ENCODE data around the gene ARHGAP32.

ARHGAP32 gene

GRCh38 chr11:129192150-129192549 lies at the start of gene ARHGAP32:
ARHGAP32 (minus strand) TSS chr11:129192325; CDS start chr11:129192198, 127 bp downstream.
- H3K27ac ChIP-seq (ENCODE audit: low read depth, low read length): no peak within 1 kb of the TSS
- no peak within 1 kb of the TSS for H3K9ac ChIP-seq (ENCODE audit: low read length)
- H3K27me3 ChIP-seq (ENCODE audit: low read length): no peaks in the 10 kb centered on the region
- no peaks in the 10 kb centered on the region for H3K79me2 ChIP-seq (ENCODE audit: insufficient read depth, low read length)
- H3F3A ChIP-seq (ENCODE audit: insufficient read depth): no peaks in the 10 kb centered on the region
- no peaks in the 10 kb centered on the region for H3K9me2 ChIP-seq (replicated peaks; ENCODE audit: insufficient read depth, low read length)
- no peak within 1 kb of the TSS for H3K4me3 ChIP-seq (ENCODE audit: insufficient read depth, low read length, poor library complexity, severe bottlenecking)
- TF ChIP-seq, protein P1, sequence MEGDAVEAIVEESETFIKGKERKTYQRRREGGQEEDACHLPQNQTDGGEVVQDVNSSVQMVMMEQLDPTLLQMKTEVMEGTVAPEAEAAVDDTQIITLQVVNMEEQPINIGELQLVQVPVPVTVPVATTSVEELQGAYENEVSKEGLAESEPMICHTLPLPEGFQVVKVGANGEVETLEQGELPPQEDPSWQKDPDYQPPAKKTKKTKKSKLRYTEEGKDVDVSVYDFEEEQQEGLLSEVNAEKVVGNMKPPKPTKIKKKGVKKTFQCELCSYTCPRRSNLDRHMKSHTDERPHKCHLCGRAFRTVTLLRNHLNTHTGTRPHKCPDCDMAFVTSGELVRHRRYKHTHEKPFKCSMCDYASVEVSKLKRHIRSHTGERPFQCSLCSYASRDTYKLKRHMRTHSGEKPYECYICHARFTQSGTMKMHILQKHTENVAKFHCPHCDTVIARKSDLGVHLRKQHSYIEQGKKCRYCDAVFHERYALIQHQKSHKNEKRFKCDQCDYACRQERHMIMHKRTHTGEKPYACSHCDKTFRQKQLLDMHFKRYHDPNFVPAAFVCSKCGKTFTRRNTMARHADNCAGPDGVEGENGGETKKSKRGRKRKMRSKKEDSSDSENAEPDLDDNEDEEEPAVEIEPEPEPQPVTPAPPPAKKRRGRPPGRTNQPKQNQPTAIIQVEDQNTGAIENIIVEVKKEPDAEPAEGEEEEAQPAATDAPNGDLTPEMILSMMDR (IDR thresholded peaks at IDR 0.05; ENCODE audit: insufficient read depth, low read length, poor library complexity, severe bottlenecking): no peak
- no peak for TF ChIP-seq EZH2phosphoT487 (conservative IDR thresholded peaks at IDR 0.05; ENCODE audit: low read length)
- no peaks in the 10 kb centered on the region for H3K36me3 ChIP-seq (ENCODE audit: low read length)
- H3K4me2 ChIP-seq (ENCODE audit: low read depth, low read length, poor library complexity, severe bottlenecking): no peak within 1 kb of the TSS
- no peak within 1 kb of the TSS for H2AFZ ChIP-seq (ENCODE audit: low read depth, low read length, severe bottlenecking)
- no peaks in the 10 kb centered on the region for H4K20me1 ChIP-seq (ENCODE audit: low read depth, low read length)
- no peaks in the 10 kb centered on the region for H3K9me3 ChIP-seq (ENCODE audit: insufficient read depth, low read length)

- H3K9me3 ChIP-seq (ENCODE audit: insufficient read depth, low read length): no peaks in the 10 kb centered on the region
- TF ChIP-seq, protein P1 (IDR thresholded peaks at IDR 0.05; ENCODE audit: insufficient read depth, low read length, poor library complexity, severe bottlenecking): no peak
- no peak for TF ChIP-seq EZH2phosphoT487 (conservative IDR thresholded peaks at IDR 0.05; ENCODE audit: low read length)
- no peaks in the 10 kb centered on the region for H3F3A ChIP-seq (ENCODE audit: insufficient read depth)
- H3K27ac ChIP-seq (ENCODE audit: low read depth, low read length): no peak overlapping the region
- H3K9me2 ChIP-seq (replicated peaks; ENCODE audit: insufficient read depth, low read length): no peaks in the 10 kb centered on the region
- no peak overlapping the region for H3K9ac ChIP-seq (ENCODE audit: low read length)
- H3K4me2 ChIP-seq (ENCODE audit: low read depth, low read length, poor library complexity, severe bottlenecking): no peak overlapping the region
- no peaks in the 10 kb centered on the region for H3K27me3 ChIP-seq (ENCODE audit: low read length)
- H3K4me3 ChIP-seq (ENCODE audit: insufficient read depth, low read length, poor library complexity, severe bottlenecking): no peak overlapping the region
- H3K79me2 ChIP-seq (ENCODE audit: insufficient read depth, low read length): no peaks in the 10 kb centered on the region
- H2AFZ ChIP-seq (ENCODE audit: low read depth, low read length, severe bottlenecking): no peak overlapping the region
- no peaks in the 10 kb centered on the region for H4K20me1 ChIP-seq (ENCODE audit: low read depth, low read length)
- no peaks in the 10 kb centered on the region for H3K36me3 ChIP-seq (ENCODE audit: low read length)
Measured at GRCh38 chr11:129239207-129239606, 47.1 kb upstream of the ARHGAP32 start.

- Histone ChIP-seq H3F3A (ENCODE audit: insufficient read depth) (no peaks in the 10 kb centered on the region), H4K20me1 (ENCODE audit: low read depth, low read length) (no peaks in the 10 kb centered on the region), H3K27me3 (ENCODE audit: low read length) (no peaks in the 10 kb centered on the region), H2AFZ (ENCODE audit: low read depth, low read length, severe bottlenecking) (no peak overlapping the region), H3K36me3 (ENCODE audit: low read length) (no peaks in the 10 kb centered on the region), H3K4me2 (ENCODE audit: low read depth, low read length, poor library complexity, severe bottlenecking) (no peak overlapping the region), H3K4me3 (ENCODE audit: insufficient read depth, low read length, poor library complexity, severe bottlenecking) (no peak overlapping the region), H3K9me3 (ENCODE audit: insufficient read depth, low read length) (no peaks in the 10 kb centered on the region), H3K79me2 (ENCODE audit: insufficient read depth, low read length) (no peaks in the 10 kb centered on the region), H3K27ac (ENCODE audit: low read depth, low read length) (no peak overlapping the region), H3K9me2 (replicated peaks; ENCODE audit: insufficient read depth, low read length) (no peaks in the 10 kb centered on the region), H3K9ac (ENCODE audit: low read length) (no peak overlapping the region)
- TF ChIP-seq EZH2phosphoT487 (conservative IDR thresholded peaks at IDR 0.05; ENCODE audit: low read length): no peak
- TF ChIP-seq, protein P1 (IDR thresholded peaks at IDR 0.05; ENCODE audit: insufficient read depth, low read length, poor library complexity, severe bottlenecking): no peak
Measured at GRCh38 chr11:129237880-129238638, 45.9 kb upstream of the ARHGAP32 start.
